Measurements from ENCODE around the gene OBSCN. TPM values are rescaled to one million over a fixed set of nuclear protein-coding genes. Genes with fewer than 3 reads are reported as not detected.

OBSCN gene
- total RNA-seq, 1 experiment from 2014 or later = 5.6 TPM

- ChIA-PET CTCF (no interaction called here), POLR2A (no interaction called here)
- no peaks in the 10 kb centered on the region for H3K9me3 Mint-ChIP-seq (ENCODE audit: unreplicated experiment)
- no peak overlapping the region for H3K27ac Mint-ChIP-seq (ENCODE audit: unreplicated experiment)
- H3K36me3 ChIP-seq (ENCODE audit: control insufficient read depth, insufficient read depth, low read length) = no peaks in the 10 kb centered on the region
- H3K4me3 Mint-ChIP-seq (ENCODE audit: unreplicated experiment) = no peak overlapping the region
- H3K27me3 Mint-ChIP-seq (ENCODE audit: insufficient read depth, unreplicated experiment) = no peaks in the 10 kb centered on the region
- no TSS peak for BruUV-seq (replicated peaks)
- H3K27me3 ChIP-seq (replicated peaks; ENCODE audit: control insufficient read depth, insufficient read depth, low read length) = no peaks in the 10 kb centered on the region
- H3K4me3 ChIP-seq (ENCODE audit: low read depth, low read length) = no peak overlapping the region
- intact Hi-C loops (cut with micrococcal nuclease; ENCODE audit: unreplicated experiment) = no loop called here
- no peak for DNase-seq
- H3K4me1 ChIP-seq = no peaks in the 10 kb centered on the region
- H3K4me1 Mint-ChIP-seq (ENCODE audit: low read depth, unreplicated experiment) = no peaks in the 10 kb centered on the region
- TF ChIP-seq CTCF (IDR thresholded peaks at IDR 0.05; ENCODE audit: insufficient read depth in 1 of 2, low read depth in 1 of 2, low read length in 1 of 2, severe bottlenecking in 1 of 2, unreplicated experiment in 1 of 2) = no peak
- H3K36me3 Mint-ChIP-seq (ENCODE audit: insufficient read depth, unreplicated experiment) = no peaks in the 10 kb centered on the region
- no peaks in the 10 kb centered on the region for H3K9me3 ChIP-seq
Measured at GRCh38 chr1:228360533-228361313, 152.9 kb downstream of the OBSCN start.

- CTCF ChIA-PET = no interaction called here
- no peaks in the 10 kb centered on the region for H3K4me1 Mint-ChIP-seq (ENCODE audit: low read depth, unreplicated experiment)
- Histone ChIP-seq H3K27me3 (replicated peaks; ENCODE audit: control insufficient read depth, insufficient read depth, low read length) (no peaks in the 10 kb centered on the region), H3K4me3 (ENCODE audit: low read depth, low read length) (no peak overlapping the region), H3K36me3 (ENCODE audit: control insufficient read depth, insufficient read depth, low read length) (no peaks in the 10 kb centered on the region), H3K9me3 (no peaks in the 10 kb centered on the region), H3K4me1 (no peaks in the 10 kb centered on the region)
- POLR2A ChIA-PET = no interaction called here
- BruUV-seq (replicated peaks) = no TSS peak
- H3K4me3 Mint-ChIP-seq (ENCODE audit: unreplicated experiment) = no peak overlapping the region
- intact Hi-C loops (cut with micrococcal nuclease; ENCODE audit: unreplicated experiment) = no loop called here
- DNase-seq = no peak
- no peaks in the 10 kb centered on the region for H3K27me3 Mint-ChIP-seq (ENCODE audit: insufficient read depth, unreplicated experiment)
- no peaks in the 10 kb centered on the region for H3K9me3 Mint-ChIP-seq (ENCODE audit: unreplicated experiment)
- no peak overlapping the region for H3K27ac Mint-ChIP-seq (ENCODE audit: unreplicated experiment)
- no peak for TF ChIP-seq CTCF (IDR thresholded peaks at IDR 0.05; ENCODE audit: insufficient read depth in 1 of 2, low read depth in 1 of 2, low read length in 1 of 2, severe bottlenecking in 1 of 2, unreplicated experiment in 1 of 2)
- no peaks in the 10 kb centered on the region for H3K36me3 Mint-ChIP-seq (ENCODE audit: insufficient read depth, unreplicated experiment)
Measured at GRCh38 chr1:228361314-228362140, 153.7 kb downstream of the OBSCN start.

GRCh38 chr1:228362141-228362883, 154.5 kb downstream of the OBSCN start:
- DNase-seq = peak in 1 of 2 experiments; percentile 29
- Mint-ChIP-seq H3K9me3 (ENCODE audit: unreplicated experiment) (no peaks in the 10 kb centered on the region), H3K4me3 (ENCODE audit: unreplicated experiment) (no peak overlapping the region), H3K27me3 (ENCODE audit: insufficient read depth, unreplicated experiment) (no peaks in the 10 kb centered on the region), H3K4me1 (ENCODE audit: low read depth, unreplicated experiment) (no peaks in the 10 kb centered on the region), H3K36me3 (ENCODE audit: insufficient read depth, unreplicated experiment) (no peaks in the 10 kb centered on the region), H3K27ac (ENCODE audit: unreplicated experiment) (no peak overlapping the region)
- no peaks in the 10 kb centered on the region for H3K27me3 ChIP-seq (replicated peaks; ENCODE audit: control insufficient read depth, insufficient read depth, low read length)
- peaks cover 2% of the 10 kb centered on the region for H3K4me1 ChIP-seq
- no peaks in the 10 kb centered on the region for H3K9me3 ChIP-seq
- ChIA-PET CTCF (no interaction called here), POLR2A (no interaction called here)
- no peak for TF ChIP-seq CTCF (IDR thresholded peaks at IDR 0.05; ENCODE audit: insufficient read depth in 1 of 2, low read depth in 1 of 2, low read length in 1 of 2, severe bottlenecking in 1 of 2, unreplicated experiment in 1 of 2)
- intact Hi-C loops (cut with micrococcal nuclease; ENCODE audit: unreplicated experiment) = no loop called here
- no peak overlapping the region for H3K4me3 ChIP-seq (ENCODE audit: low read depth, low read length)
- no peaks in the 10 kb centered on the region for H3K36me3 ChIP-seq (ENCODE audit: control insufficient read depth, insufficient read depth, low read length)
- no TSS peak for BruUV-seq (replicated peaks)
